ENCODE results near the gene SLC4A4.

GRCh38 chr4:71430609-71431008 lies 91.8 kb downstream of the SLC4A4 start:
- TF ChIP-seq CTCF (conservative IDR thresholded peaks at IDR 0.05 in 1 of 2, IDR thresholded peaks at IDR 0.05 in 1 of 2; ENCODE audit: low read depth in 1 of 2, low read length in 2 of 2) (no peak), EZH2 (IDR thresholded peaks at IDR 0.05; ENCODE audit: low read length, missing control alignments) (no peak)

Measured in fibroblast of lung (primary cell).